IPS-NIHi7 (cell line): ENCODE results near the gene AOPEP.

Source experiments
- DNase-seq: peaks from one replicate; pipeline ENCODE4 v3.0.0; 2012; ENCODE audit warnings: mixed read lengths; ENCODE audit errors: extremely low spot score

The AOPEP gene

GRCh38 chr9:94895668-94896067 is 169.2 kb downstream of the AOPEP start:
- no peak for DNase-seq

- no peak for DNase-seq
Observed at GRCh38 chr9:94896512-94896911, 170.0 kb downstream of the AOPEP start.

DNA sequence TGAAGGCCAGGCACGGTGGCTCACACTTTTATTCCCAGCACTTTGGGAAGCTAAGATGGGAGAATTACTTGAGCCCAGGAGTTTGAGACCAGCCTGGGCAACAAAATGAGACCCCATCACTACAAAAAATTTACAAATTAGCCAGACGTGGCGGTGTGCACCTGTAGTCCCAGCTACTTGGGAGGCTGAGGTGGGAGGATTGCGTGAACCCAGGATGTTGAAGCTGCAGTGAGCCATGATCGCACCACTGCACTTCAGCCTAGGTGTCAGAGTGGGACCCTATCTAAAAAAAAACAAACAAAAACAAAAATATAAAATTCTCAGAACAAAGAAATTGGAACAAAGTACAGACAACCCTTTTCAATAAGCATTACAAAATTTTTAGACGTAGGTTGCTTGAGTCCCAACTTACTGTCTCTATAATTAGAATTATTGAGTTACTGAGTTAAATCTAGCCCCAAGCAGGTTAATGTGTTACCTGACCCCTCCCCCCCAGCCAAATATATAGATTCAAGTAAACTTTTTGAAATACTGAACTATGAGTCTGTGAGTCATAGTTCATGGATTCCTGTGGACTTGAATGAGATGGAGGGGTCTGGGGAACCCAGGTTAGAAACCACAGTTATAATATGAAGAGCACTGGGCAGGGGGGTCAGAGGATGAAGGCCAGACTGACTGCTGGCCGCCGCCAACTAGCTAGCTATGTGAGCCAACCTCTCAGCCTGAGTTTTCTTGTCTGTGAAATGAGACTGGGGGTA is 173.1 kb downstream of the AOPEP start:
- DNase-seq, result no peak

- no peak for DNase-seq
Observed at GRCh38 chr9:94900222-94901018, 173.9 kb downstream of the AOPEP start.

DNA sequence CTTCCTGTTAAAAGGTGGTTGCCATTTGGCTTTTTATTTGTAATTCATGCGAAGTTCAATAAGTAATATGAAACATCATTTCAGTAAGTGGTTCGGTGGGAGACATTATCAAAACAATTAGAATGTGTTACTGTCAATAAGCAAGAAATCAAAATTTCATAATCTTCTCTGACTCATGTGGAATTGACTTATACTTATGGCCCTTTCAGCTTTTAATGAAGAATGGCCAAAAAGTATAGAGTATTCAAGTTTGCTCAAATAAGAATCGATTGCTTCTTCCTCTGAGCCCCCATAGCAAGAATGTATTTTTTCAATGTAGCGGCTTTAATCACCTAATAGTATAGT is 174.5 kb downstream of the AOPEP start:
- DNase-seq, result no peak

GRCh38 chr9:94903961-94904421 is 177.5 kb downstream of the AOPEP start:
- no peak for DNase-seq

DNA sequence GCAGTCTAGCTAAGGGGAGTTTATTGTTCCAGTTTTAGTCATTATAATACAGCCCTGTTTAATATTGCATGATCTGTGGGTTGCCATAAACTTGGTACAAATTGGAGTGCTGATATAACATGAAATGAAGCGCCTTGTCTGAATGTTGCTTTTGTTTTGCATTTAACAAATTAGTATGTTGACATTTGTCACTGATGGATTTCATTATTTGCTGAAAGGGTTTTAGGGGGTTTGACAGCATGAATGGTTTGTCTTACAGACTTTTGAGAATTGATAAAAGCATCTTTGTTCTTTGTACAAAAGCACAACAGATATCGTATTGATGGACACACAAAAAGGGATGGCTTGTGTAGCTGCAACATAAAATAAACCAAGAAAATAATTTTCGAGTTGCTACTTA is 178.3 kb downstream of the AOPEP start:
- DNase-seq, result no peak

DNA sequence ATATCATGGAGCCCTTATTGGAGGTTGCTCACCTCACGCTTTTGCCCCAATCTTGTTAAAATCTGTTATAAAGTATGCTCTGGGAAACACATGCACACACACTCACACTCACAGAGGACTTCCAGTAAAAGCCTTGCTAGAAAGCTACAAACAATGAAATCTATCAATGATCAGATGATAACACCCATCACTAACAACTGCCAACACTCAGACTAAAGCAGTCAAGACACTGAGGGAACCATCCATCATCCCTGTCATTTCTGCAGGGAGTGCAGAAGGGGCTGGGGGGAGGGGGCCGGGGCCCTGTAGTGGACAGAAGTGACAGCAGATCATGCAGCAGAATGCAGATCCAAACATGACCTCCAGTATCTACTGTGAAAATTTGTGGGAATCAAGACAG is 179.1 kb downstream of the AOPEP start:
- DNase-seq, result no peak

- no peak for DNase-seq
Observed at GRCh38 chr9:94906181-94906580, 179.7 kb downstream of the AOPEP start.

- DNase-seq, result no peak
Observed at GRCh38 chr9:94906713-94907112, 180.2 kb downstream of the AOPEP start.

- DNase-seq, result no peak
Observed at GRCh38 chr9:94907264-94907936, 180.9 kb downstream of the AOPEP start.

DNA sequence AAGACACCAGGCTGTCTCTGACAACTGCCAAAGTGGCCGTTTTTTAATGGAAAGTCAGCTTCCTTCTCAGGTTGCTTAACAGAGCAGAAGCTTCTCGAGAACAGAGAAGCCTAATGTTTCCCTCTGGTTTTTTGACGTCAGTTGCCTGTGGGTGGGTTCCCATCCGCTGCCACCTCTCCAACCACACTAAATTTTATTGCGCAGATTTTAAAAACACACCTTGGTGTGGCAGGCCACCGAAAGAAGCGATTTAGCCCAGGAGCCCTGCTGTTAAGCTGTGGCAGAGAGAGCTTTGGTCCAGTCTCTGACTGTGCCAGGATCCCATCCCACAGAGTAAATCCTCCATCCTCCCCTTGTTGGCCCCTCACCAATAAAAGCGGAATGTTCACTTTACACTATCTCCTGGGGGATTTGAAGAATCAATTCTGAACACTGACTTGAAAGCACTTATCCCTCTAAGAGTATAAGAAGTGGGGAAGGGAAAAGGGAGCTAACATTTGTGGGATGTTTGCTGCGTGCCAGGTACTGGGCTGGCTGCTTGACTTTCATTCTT is 181.6 kb downstream of the AOPEP start:
- no peak for DNase-seq

DNA sequence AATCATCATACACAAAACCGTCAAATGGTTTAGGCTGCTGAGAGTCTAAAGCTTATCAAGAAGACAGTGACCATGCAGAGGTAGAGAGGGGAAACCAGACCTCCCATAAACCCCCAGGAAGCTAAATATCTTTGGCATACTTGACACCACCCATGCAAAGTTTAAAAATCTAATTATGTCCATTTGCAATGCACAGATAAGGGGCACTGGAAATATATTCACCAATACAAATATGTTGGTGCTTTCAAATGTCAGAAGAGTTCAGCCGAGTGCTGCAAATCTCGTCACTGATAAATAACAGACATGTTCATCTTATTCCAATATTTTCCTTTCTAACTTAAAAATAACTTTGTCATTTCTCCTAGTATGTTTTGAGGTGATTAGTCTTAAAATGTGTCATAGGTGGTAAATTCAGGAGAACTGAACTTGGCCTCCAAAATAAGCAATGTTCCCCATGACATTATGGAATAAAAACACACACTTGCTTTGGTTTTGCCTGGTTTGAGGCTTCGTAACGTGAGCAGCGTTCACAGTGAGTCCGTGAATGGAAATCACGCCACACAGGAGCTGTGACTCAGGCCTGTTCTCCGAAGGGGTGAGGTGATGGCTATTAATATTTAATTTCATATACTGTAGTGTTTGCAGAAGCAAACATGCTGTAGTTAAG is 182.2 kb downstream of the AOPEP start:
- DNase-seq, result no peak

- DNase-seq, result no peak
Observed at GRCh38 chr9:94909250-94909894, 182.9 kb downstream of the AOPEP start.

- DNase-seq, result no peak
Observed at GRCh38 chr9:94909965-94910730, 183.6 kb downstream of the AOPEP start.

DNA sequence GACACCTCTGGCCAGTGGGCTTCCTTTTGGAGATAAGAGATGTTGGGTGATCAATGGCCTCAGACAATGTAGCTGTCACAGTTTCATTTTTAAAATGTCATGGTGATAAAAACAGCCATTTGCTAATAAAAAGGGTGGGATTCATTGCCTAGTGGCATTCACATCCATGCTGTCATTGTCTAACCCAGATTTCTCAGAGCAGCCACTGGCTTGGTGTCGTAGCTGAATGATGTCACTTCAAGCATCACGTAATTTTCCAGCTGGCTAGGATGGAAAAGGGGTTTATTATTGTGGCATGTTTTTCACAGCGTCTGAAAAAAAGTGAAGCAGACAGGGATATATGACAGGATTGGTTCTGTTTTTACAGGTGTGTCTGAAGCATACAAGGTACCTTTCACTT is 184.7 kb downstream of the AOPEP start:
- DNase-seq, result no peak

- no peak for DNase-seq
Observed at GRCh38 chr9:94911986-94912635, 185.6 kb downstream of the AOPEP start.

- DNase-seq, result no peak
Observed at GRCh38 chr9:94912700-94913249, 186.3 kb downstream of the AOPEP start.

DNA sequence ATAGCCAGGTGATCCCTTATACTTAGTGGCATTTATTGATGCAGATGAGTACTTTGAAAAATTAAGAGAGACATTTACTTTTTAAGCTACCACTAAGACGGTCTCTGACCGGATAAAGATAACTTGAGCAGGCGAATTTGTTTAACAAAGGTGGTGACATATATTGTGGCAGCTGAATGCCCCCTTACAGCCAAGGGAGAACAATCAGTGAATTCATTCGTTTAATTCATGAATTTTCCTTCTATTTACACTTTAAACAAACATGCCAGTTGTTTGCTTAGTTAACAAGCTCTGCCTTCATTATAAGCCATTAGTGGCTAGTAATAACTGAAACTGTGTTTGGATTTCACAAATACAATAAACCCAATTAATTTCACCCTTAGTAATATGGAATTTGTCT is 187.1 kb downstream of the AOPEP start:
- DNase-seq, result no peak
